Measurements from ENCODE around the gene FKBP9.
"Not testable (repeated sequence)": the region's sequence is repeated elsewhere in the genome, so short reads cannot be mapped to it uniquely, and the experiment has no call there.

Gene FKBP9

DNA sequence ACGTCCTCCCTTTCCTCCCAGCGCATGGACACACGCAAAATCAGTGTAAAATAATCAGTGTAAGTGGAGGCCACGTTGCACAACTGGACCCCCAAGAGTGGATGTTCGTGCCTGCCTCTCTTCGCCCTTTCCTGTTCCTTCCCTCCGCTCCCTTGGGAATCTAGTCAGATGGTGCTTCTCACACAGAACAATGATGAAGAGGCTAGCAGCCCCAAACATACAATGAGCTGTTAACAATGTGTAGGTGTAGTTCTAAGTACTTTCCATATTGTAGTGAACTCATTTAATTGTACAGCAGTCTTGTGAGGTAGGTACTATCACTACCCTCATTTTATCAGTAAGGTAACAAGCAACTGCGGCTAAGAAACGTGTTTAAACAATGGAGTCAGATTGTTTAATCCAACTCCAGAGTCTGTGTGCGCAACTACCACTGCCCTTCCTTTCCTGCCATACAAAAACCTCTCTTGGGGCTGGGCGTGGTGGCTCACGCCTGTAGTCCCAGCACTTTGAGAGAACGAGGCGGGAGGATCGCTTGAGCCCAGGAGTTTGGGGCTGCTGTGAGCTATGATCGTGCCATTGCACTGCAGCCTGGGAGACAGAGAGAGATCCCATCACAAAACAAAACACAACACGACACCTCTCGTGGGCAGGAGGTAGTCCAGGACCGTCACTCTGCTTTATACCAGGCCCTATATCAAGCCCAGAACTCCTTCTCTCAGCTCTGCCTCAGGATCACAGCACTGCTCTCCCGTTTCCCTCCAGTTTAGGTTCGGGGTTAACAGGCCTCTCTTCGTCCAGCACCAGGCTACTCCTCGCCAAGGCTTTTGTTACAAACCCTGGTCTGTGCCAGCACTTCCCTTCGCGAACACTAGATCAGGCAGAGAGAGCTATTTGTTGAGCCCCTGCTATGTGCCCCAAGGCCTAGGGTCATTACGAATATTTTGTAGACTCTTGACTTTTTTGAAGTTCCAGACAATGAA is 1.1 kb downstream of the FKBP9 start:
- Histone ChIP-seq H3K79me2 (ENCODE audit: control insufficient read depth, low read length) (no peaks in the 10 kb centered on the region), H3F3A (ENCODE audit: control insufficient read depth, insufficient read depth) (no peaks in the 10 kb centered on the region), H3K4me3 (ENCODE audit: low read length) (no peak overlapping the region), H3K4me1 (ENCODE audit: control insufficient read depth, low read length) (no peaks in the 10 kb centered on the region), H3K27me3 (ENCODE audit: control insufficient read depth, low read length) (peaks cover 2% of the 10 kb centered on the region; the same call in 1 of the 2 replicates), H3K36me3 (ENCODE audit: control insufficient read depth, low read length) (no peaks in the 10 kb centered on the region), H3K4me2 (ENCODE audit: low read length) (no peak overlapping the region), H3K9me3 (ENCODE audit: control insufficient read depth, insufficient read depth, low read length) (peaks cover 6% of the 10 kb centered on the region), H3K27ac (ENCODE audit: low read depth, low read length) (no peak overlapping the region), H3K9me2 (replicated peaks; ENCODE audit: control insufficient read depth, low read length) (no peaks in the 10 kb centered on the region), H4K20me1 (ENCODE audit: control insufficient read depth, insufficient read depth, low read depth, low read length) (no peaks in the 10 kb centered on the region)
- no peak for TF ChIP-seq EZH2phosphoT487 (IDR thresholded peaks at IDR 0.05; ENCODE audit: borderline replicate concordance, low read length)
- no peak for TF ChIP-seq CTCF (IDR thresholded peaks at IDR 0.05; ENCODE audit: low read depth, low read length, poor library complexity, severe bottlenecking)

DNA sequence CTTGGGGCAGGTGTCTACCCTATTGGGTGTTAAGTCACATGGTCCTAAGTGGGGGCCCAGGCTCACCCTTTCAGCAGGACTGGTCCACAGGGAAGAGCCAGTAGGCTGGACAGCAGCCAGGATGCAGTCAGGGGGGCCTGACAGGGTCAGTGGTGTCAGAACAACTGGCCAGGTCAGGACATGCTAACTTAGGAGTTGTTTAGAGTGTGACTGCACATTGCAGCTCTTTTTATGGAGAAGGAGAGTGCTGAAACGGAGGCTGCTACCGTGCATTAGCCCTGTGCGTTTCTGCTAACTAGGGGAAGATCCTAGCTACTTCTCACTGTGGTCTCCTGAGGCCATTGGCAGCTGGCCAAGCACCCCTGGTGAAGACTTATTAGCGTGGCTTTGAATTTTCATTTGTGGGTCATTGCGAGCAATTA is 6.7 kb downstream of the FKBP9 start:
- H3K9me3 ChIP-seq (ENCODE audit: control insufficient read depth, insufficient read depth, low read length); H3F3A ChIP-seq (ENCODE audit: control insufficient read depth, insufficient read depth); H3K79me2 ChIP-seq (ENCODE audit: control insufficient read depth, low read length); H3K4me1 ChIP-seq (ENCODE audit: control insufficient read depth, low read length); H3K9me2 ChIP-seq (replicated peaks; ENCODE audit: control insufficient read depth, low read length); H3K27me3 ChIP-seq (ENCODE audit: control insufficient read depth, low read length); H3K4me2 ChIP-seq (ENCODE audit: low read length); H4K20me1 ChIP-seq (ENCODE audit: control insufficient read depth, insufficient read depth, low read depth, low read length); H3K27ac ChIP-seq (ENCODE audit: low read depth, low read length); H3K4me3 ChIP-seq (ENCODE audit: low read length); H3K36me3 ChIP-seq (ENCODE audit: control insufficient read depth, low read length): not testable (repeated sequence)

GRCh38 chr7:32964461-32965159 is 7.4 kb downstream of the FKBP9 start:
- peak; percentile 45 for TF ChIP-seq CTCF (IDR thresholded peaks at IDR 0.05; ENCODE audit: low read depth, low read length, poor library complexity, severe bottlenecking)
- H4K20me1 ChIP-seq (ENCODE audit: control insufficient read depth, insufficient read depth, low read depth, low read length); H3K79me2 ChIP-seq (ENCODE audit: control insufficient read depth, low read length); H3K9me2 ChIP-seq (replicated peaks; ENCODE audit: control insufficient read depth, low read length); H3K27ac ChIP-seq (ENCODE audit: low read depth, low read length); H3K4me1 ChIP-seq (ENCODE audit: control insufficient read depth, low read length); H3K27me3 ChIP-seq (ENCODE audit: control insufficient read depth, low read length); H3K4me3 ChIP-seq (ENCODE audit: low read length); H3K36me3 ChIP-seq (ENCODE audit: control insufficient read depth, low read length); H3F3A ChIP-seq (ENCODE audit: control insufficient read depth, insufficient read depth); H3K9me3 ChIP-seq (ENCODE audit: control insufficient read depth, insufficient read depth, low read length): not testable (repeated sequence)
- 0 out of 2 replicates have a peak overlapping the region, but pooled peaks have one; percentile 10 for H3K4me2 ChIP-seq (ENCODE audit: low read length)

GRCh38 chr7:32966489-32967267 is 9.4 kb downstream of the FKBP9 start:
- H3K9me3 ChIP-seq (ENCODE audit: control insufficient read depth, insufficient read depth, low read length); H3K4me1 ChIP-seq (ENCODE audit: control insufficient read depth, low read length); H3K4me3 ChIP-seq (ENCODE audit: low read length); H3K27ac ChIP-seq (ENCODE audit: low read depth, low read length); H3K79me2 ChIP-seq (ENCODE audit: control insufficient read depth, low read length); H3F3A ChIP-seq (ENCODE audit: control insufficient read depth, insufficient read depth); H3K36me3 ChIP-seq (ENCODE audit: control insufficient read depth, low read length); H3K4me2 ChIP-seq (ENCODE audit: low read length); H3K27me3 ChIP-seq (ENCODE audit: control insufficient read depth, low read length); H3K9me2 ChIP-seq (replicated peaks; ENCODE audit: control insufficient read depth, low read length); H4K20me1 ChIP-seq (ENCODE audit: control insufficient read depth, insufficient read depth, low read depth, low read length): not testable (repeated sequence)

- H3K27ac ChIP-seq (ENCODE audit: low read depth, low read length); H3K79me2 ChIP-seq (ENCODE audit: control insufficient read depth, low read length); H3K9me3 ChIP-seq (ENCODE audit: control insufficient read depth, insufficient read depth, low read length); H3K36me3 ChIP-seq (ENCODE audit: control insufficient read depth, low read length); H3F3A ChIP-seq (ENCODE audit: control insufficient read depth, insufficient read depth); H3K4me1 ChIP-seq (ENCODE audit: control insufficient read depth, low read length); H3K27me3 ChIP-seq (ENCODE audit: control insufficient read depth, low read length); H3K4me3 ChIP-seq (ENCODE audit: low read length); H3K4me2 ChIP-seq (ENCODE audit: low read length); H3K9me2 ChIP-seq (replicated peaks; ENCODE audit: control insufficient read depth, low read length); H4K20me1 ChIP-seq (ENCODE audit: control insufficient read depth, insufficient read depth, low read depth, low read length): not testable (repeated sequence)
Observed at GRCh38 chr7:32967268-32967582, 10.0 kb downstream of the FKBP9 start.

GRCh38 chr7:32971967-32972366 is 14.7 kb downstream of the FKBP9 start:
- H3K36me3 ChIP-seq (ENCODE audit: control insufficient read depth, low read length); H4K20me1 ChIP-seq (ENCODE audit: control insufficient read depth, insufficient read depth, low read depth, low read length); H3K4me2 ChIP-seq (ENCODE audit: low read length); H3K4me1 ChIP-seq (ENCODE audit: control insufficient read depth, low read length); H3K79me2 ChIP-seq (ENCODE audit: control insufficient read depth, low read length); H3K9me3 ChIP-seq (ENCODE audit: control insufficient read depth, insufficient read depth, low read length); H3F3A ChIP-seq (ENCODE audit: control insufficient read depth, insufficient read depth); H3K9me2 ChIP-seq (replicated peaks; ENCODE audit: control insufficient read depth, low read length); H3K27me3 ChIP-seq (ENCODE audit: control insufficient read depth, low read length); H3K27ac ChIP-seq (ENCODE audit: low read depth, low read length); H3K4me3 ChIP-seq (ENCODE audit: low read length): not testable (repeated sequence)

All from DOHH2 (cell line).